Parathyroid adenoma (tissue), 2 donors: ENCODE data around the gene KIAA1671.
A peak's percentile ranks its signal among the peaks of the same experiment; 100 is the strongest.
"Not testable (repeated sequence)": the region's sequence is repeated elsewhere in the genome, so short reads cannot be mapped to it uniquely, and the experiment has no call there.

Experiments used
- H2AFZ ChIP-seq: fragments of 300-600 bp; sonication (generic); one replicate; pipeline ENCODE4 v1.7.0; 2017; ENCODE audit warnings: antibody characterized with exemption, mild to moderate bottlenecking
- H3K27ac ChIP-seq: fragments of 300-600 bp; sonication (generic); one replicate; pipeline ENCODE4 v1.7.0; 2017
- H3K27me3 ChIP-seq: fragments of 300-600 bp; sonication (generic); one replicate; pipeline ENCODE4 v1.7.0; 2017; ENCODE audit warnings: low read length; ENCODE audit not compliant: control insufficient read depth, insufficient read depth
- H3K36me3 ChIP-seq: fragments of 300-600 bp; sonication (generic); one replicate; pipeline ENCODE4 v1.7.0; 2017; ENCODE audit warnings: low read length; ENCODE audit not compliant: control insufficient read depth, insufficient read depth
- H3K4me1 ChIP-seq: fragments of 300-600 bp; sonication (generic); one replicate; pipeline ENCODE4 v1.7.0; 2017; ENCODE audit warnings: control low read depth
- H3K4me2 ChIP-seq: fragments of 300-600 bp; sonication (generic); one replicate; pipeline ENCODE4 v1.7.0; 2017; ENCODE audit warnings: low read length
- H3K4me3 ChIP-seq: fragments of 300-600 bp; sonication (generic); one replicate; pipeline ENCODE4 v1.7.0; 2017; ENCODE audit warnings: low read depth, low read length
- H3K79me2 ChIP-seq: fragments of 300-600 bp; sonication (generic); one replicate; pipeline ENCODE4 v1.7.0; 2017; ENCODE audit warnings: control low read depth
- H3K9ac ChIP-seq: fragments of 300-600 bp; sonication (generic); one replicate; pipeline ENCODE4 v1.7.0; 2017; ENCODE audit warnings: mild to moderate bottlenecking
- H3K9me3 ChIP-seq: fragments of 300-600 bp; sonication (generic); one replicate; pipeline ENCODE4 v1.7.0; 2017; ENCODE audit warnings: low read length; ENCODE audit not compliant: control insufficient read depth
- CTCF ChIP-seq: fragments of 300-600 bp; sonication (generic); IDR thresholded peaks from one replicate; pipeline ENCODE4 v1.7.0; 2017; ENCODE audit warnings: antibody characterized with exemption, mild to moderate bottlenecking
- donor health status: primary hyperparathyroidism.

The KIAA1671 gene

GRCh38 chr22:25228822-25229221 is 276.3 kb downstream of the KIAA1671 start:
- no peak overlapping the region for H3K4me3 ChIP-seq
- H3K36me3 ChIP-seq = no peaks in the 10 kb centered on the region
- no peaks in the 10 kb centered on the region for H3K9me3 ChIP-seq
- no peaks in the 10 kb centered on the region for H3K27me3 ChIP-seq
- H3K9ac ChIP-seq = no peak overlapping the region
- no peak overlapping the region for H3K27ac ChIP-seq
- no peaks in the 10 kb centered on the region for H3K4me1 ChIP-seq
- H3K4me2 ChIP-seq = no peak overlapping the region
- H2AFZ ChIP-seq = no peak overlapping the region
- TF ChIP-seq CTCF = no peak
- no peaks in the 10 kb centered on the region for H3K79me2 ChIP-seq

DNA sequence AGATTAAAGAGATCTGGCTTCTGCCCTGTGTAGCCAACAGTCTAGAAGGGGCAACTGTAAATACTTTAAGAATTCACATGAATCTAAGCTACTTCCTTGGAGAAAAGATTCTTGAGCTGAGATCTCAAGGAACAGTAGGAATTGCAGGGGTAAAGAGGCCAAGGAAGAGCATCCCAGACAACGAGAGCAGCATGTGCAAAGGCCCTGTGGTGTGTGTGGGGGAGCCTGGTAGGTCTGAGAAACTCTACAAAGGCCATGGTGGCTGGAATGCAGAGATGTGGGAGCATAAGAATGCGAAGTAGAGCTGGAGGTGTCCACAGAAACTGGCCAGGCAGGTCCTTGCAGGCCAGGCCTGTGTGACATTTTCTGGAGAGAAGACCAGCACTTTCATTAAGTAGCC is 278.2 kb downstream of the KIAA1671 start:
- H3K79me2 ChIP-seq, H3K27ac ChIP-seq, H3K4me2 ChIP-seq, H3K9me3 ChIP-seq, H3K27me3 ChIP-seq, H3K9ac ChIP-seq, H3K4me3 ChIP-seq, H3K36me3 ChIP-seq, H2AFZ ChIP-seq, H3K4me1 ChIP-seq: not testable (repeated sequence)

DNA sequence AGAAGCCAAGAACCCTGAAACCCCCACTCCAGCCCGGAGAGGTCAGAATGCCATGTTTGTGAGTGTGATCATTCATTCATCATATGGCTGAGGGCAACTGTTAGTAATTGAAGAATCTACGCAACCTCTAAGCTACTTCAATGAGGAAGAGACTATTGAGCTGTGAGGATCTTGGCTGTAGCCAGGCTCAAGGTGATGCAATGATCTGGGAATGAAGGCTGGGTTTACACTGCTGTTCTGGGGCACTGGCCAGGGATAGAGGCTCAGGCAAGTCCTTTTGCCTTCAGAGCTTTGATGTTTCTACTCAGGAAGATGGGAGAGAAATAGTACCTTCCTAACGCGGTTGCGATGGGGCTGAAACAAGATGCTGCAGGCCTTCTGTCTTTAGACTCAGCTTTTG is 279.8 kb downstream of the KIAA1671 start:
- H3K4me1 ChIP-seq = no peaks in the 10 kb centered on the region
- H3K4me3 ChIP-seq = no peak overlapping the region
- no peak overlapping the region for H3K27ac ChIP-seq
- no peak for TF ChIP-seq CTCF
- H3K9ac ChIP-seq = no peak overlapping the region
- H3K79me2 ChIP-seq = no peaks in the 10 kb centered on the region
- H3K27me3 ChIP-seq = no peaks in the 10 kb centered on the region
- H3K36me3 ChIP-seq = no peaks in the 10 kb centered on the region
- H2AFZ ChIP-seq = no peak overlapping the region
- H3K4me2 ChIP-seq = no peak overlapping the region
- no peaks in the 10 kb centered on the region for H3K9me3 ChIP-seq

- not testable (repeated sequence) for H3K27me3 ChIP-seq, H3K4me3 ChIP-seq, H3K4me1 ChIP-seq, H3K9me3 ChIP-seq, H3K4me2 ChIP-seq, H2AFZ ChIP-seq, H3K27ac ChIP-seq, H3K36me3 ChIP-seq, H3K9ac ChIP-seq, H3K79me2 ChIP-seq
Observed at GRCh38 chr22:25233706-25234105, 281.2 kb downstream of the KIAA1671 start.

GRCh38 chr22:25235547-25236290 is 283.2 kb downstream of the KIAA1671 start:
- peak overlapping the region; percentile 28 for H2AFZ ChIP-seq
- H3K4me1 ChIP-seq = no peaks in the 10 kb centered on the region
- peak; percentile 64 for TF ChIP-seq CTCF
- H3K9me3 ChIP-seq = no peaks in the 10 kb centered on the region
- H3K9ac ChIP-seq = no peak overlapping the region
- H3K36me3 ChIP-seq = no peaks in the 10 kb centered on the region
- H3K27ac ChIP-seq = no peak overlapping the region
- H3K27me3 ChIP-seq = no peaks in the 10 kb centered on the region
- H3K4me3 ChIP-seq = no peak overlapping the region
- H3K4me2 ChIP-seq = peak overlapping the region; percentile 36
- H3K79me2 ChIP-seq = no peaks in the 10 kb centered on the region

GRCh38 chr22:25236417-25236816 is 283.9 kb downstream of the KIAA1671 start:
- Histone ChIP-seq H3K4me1 (no peaks in the 10 kb centered on the region), H3K27me3 (no peaks in the 10 kb centered on the region), H3K27ac (no peak overlapping the region), H3K36me3 (no peaks in the 10 kb centered on the region), H3K9me3 (no peaks in the 10 kb centered on the region), H3K4me3 (no peak overlapping the region), H3K4me2 (no peak overlapping the region), H3K9ac (no peak overlapping the region), H2AFZ (no peak overlapping the region), H3K79me2 (no peaks in the 10 kb centered on the region)
- no peak for TF ChIP-seq CTCF
